HL-60/S4 treated with phorbol 12-myristate 13-acetate at 8.2 ng/mL for 4 days and 3 days (cell line): ENCODE results near the gene GTF2H2C.
"Not testable (repeated sequence)": the region's sequence is repeated elsewhere in the genome, so short reads cannot be mapped to it uniquely, and the experiment has no call there.

Source experiments
- in situ Hi-C: fragments of 300-500 bp; cut with MboI; formaldehyde crosslinking; loops from 2 replicates; pipeline ENCODE4 v1.15.0; 2022; ENCODE audit warnings: low sequenced_read_pairs

GTF2H2C gene

GRCh38 chr5:69559908-69560330, at the start of gene GTF2H2C:
Gene GTF2H2C (plus strand): TSS chr5:69560191. CDS start chr5:69565133, 4,942 bp downstream.
- in situ Hi-C loops, result not testable (repeated sequence)

- in situ Hi-C loops, result no loop called here
Measured at GRCh38 chr5:69510694-69511093, 49.3 kb upstream of the GTF2H2C start.

GRCh38 chr5:69512740-69513260, 47.2 kb upstream of the GTF2H2C start:
- in situ Hi-C loops, result no loop called here

- in situ Hi-C loops, result not testable (repeated sequence)
Measured at GRCh38 chr5:69515570-69515969, 44.4 kb upstream of the GTF2H2C start.

- in situ Hi-C loops, result no loop called here
Measured at GRCh38 chr5:69516769-69517168, 43.2 kb upstream of the GTF2H2C start.

- in situ Hi-C loops, result no loop called here
Measured at GRCh38 chr5:69517763-69518212, 42.2 kb upstream of the GTF2H2C start.

- in situ Hi-C loops, result no loop called here
Measured at GRCh38 chr5:69519285-69519684, 40.7 kb upstream of the GTF2H2C start.

GRCh38 chr5:69522035-69522434, 38.0 kb upstream of the GTF2H2C start:
- in situ Hi-C loops, result no loop called here

GRCh38 chr5:69525490-69525889, 34.5 kb upstream of the GTF2H2C start:
- in situ Hi-C loops, result no loop called here

GRCh38 chr5:69526660-69527059, 33.3 kb upstream of the GTF2H2C start:
- in situ Hi-C loops, result no loop called here

- in situ Hi-C loops, result no loop called here
Measured at GRCh38 chr5:69527128-69527770, 32.7 kb upstream of the GTF2H2C start.

- in situ Hi-C loops, result no loop called here
Measured at GRCh38 chr5:69528035-69528434, 32.0 kb upstream of the GTF2H2C start.

- in situ Hi-C loops, result no loop called here
Measured at GRCh38 chr5:69528609-69529008, 31.4 kb upstream of the GTF2H2C start.

GRCh38 chr5:69530561-69531405, 29.2 kb upstream of the GTF2H2C start:
- in situ Hi-C loops, result no loop called here

- in situ Hi-C loops, result no loop called here
Measured at GRCh38 chr5:69531406-69531801, 28.6 kb upstream of the GTF2H2C start.

- in situ Hi-C loops, result not testable (repeated sequence)
Measured at GRCh38 chr5:69537911-69538310, 22.1 kb upstream of the GTF2H2C start.

- in situ Hi-C loops, result not testable (repeated sequence)
Measured at GRCh38 chr5:69538735-69539134, 21.3 kb upstream of the GTF2H2C start.

- in situ Hi-C loops, result not testable (repeated sequence)
Measured at GRCh38 chr5:69541347-69541746, 18.6 kb upstream of the GTF2H2C start.

- in situ Hi-C loops, result not testable (repeated sequence)
Measured at GRCh38 chr5:69542838-69543618, 17.0 kb upstream of the GTF2H2C start.

GRCh38 chr5:69544602-69545001, 15.4 kb upstream of the GTF2H2C start:
- in situ Hi-C loops, result not testable (repeated sequence)
